SU-DHL-6 (cell line): Measurements from ENCODE around the gene FERMT3.

Source experiments
- CTCF ChIP-seq: fragments of 200-600 bp; sonication (generic); IDR thresholded peaks from one replicate; pipeline ENCODE4 v1.5.1; 2017; ENCODE audit warnings: antibody characterized with exemption, mild to moderate bottlenecking, low read length, moderate library complexity; ENCODE audit not compliant: insufficient read depth, poor library complexity, severe bottlenecking
- EZH2phosphoT487 ChIP-seq: fragments of 200-600 bp; sonication (generic), shearing (Covaris generic); conservative IDR thresholded peaks from 2 replicates; pipeline ENCODE4 v1.6.1; 2018; ENCODE audit warnings: mild to moderate bottlenecking, antibody characterized with exemption, low read length, moderate library complexity, mixed read lengths

- TF ChIP-seq CTCF (no peak), EZH2phosphoT487 (no peak)
These were observed 49.8 kb downstream of the FERMT3 start for GRCh38 chr11:64256300-64256699.
